Measurements from ENCODE around the gene SLC66A1. TPM values are rescaled to one million over a fixed set of nuclear protein-coding genes. Genes with fewer than 3 reads are reported as not detected.
A peak's percentile ranks its signal among the peaks of the same experiment; 100 is the strongest.

SLC66A1 gene
- total and polyA plus RNA-seq, 5 donors from 2014 or later, result 3.2 to 8.7 (median 5.2) TPM

DNA sequence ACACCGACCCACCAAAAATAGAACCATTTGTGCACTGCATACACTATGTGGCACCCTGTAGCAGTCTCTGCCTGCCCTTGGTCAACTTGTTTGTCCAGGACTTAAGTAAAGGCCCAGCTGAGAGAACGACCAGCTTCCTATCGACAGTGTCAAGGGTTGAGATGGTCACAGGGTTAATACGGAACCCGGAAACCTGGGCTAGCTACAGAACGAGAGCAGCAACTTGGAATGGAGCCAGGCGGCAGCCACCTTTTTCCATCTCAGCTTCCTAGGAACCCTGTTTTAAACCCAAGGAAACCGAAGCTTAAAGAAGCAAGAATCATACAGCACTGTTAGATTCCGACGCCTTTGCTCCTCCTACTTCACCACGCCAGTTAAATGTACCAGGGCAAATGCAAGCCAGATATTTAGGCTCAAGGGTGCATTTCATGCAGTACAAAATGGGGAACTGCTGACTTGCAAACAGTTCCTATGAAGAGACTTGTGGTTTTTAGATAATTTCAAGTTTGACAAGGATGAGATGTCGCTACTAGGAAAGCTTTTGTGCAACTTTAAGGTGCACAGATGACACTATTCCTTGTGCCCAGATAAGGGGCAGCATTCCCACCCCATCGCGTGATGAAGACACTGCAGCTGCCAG lies 35.5 kb downstream of the SLC66A1 start:
- H3K36me3 Mint-ChIP-seq, result peaks cover 20% of the 10 kb centered on the region
- H3K27me3 Mint-ChIP-seq, result no peaks in the 10 kb centered on the region
- DNase-seq (no peak), ATAC-seq (ENCODE audit: low read depth in 2 of 2) (no peak)
- Histone ChIP-seq H3K4me3 (ENCODE audit: low read depth, low read length) (no peak overlapping the region), H3K9me3 (ENCODE audit: control insufficient read depth in 2 of 2, low read length in 2 of 2) (no peaks in the 10 kb centered on the region), H3K36me3 (ENCODE audit: control insufficient read depth, insufficient read depth, low read length) (peaks cover 80% of the 10 kb centered on the region), H3K4me1 (ENCODE audit: control insufficient read depth, insufficient read depth, low read length, poor library complexity, severe bottlenecking) (no peaks in the 10 kb centered on the region), H3K27me3 (ENCODE audit: control insufficient read depth, insufficient read depth, low read length) (no peaks in the 10 kb centered on the region), H3K27ac (ENCODE audit: insufficient read depth, low read length, poor library complexity, severe bottlenecking) (no peak overlapping the region)
- H3K27ac Mint-ChIP-seq, result peak overlapping the region in 1 of 3 donors; percentile 48
- no peak overlapping the region for H3K4me3 Mint-ChIP-seq
- peaks cover 0 to 2% (median 0%) of the 10 kb centered on the region in 4 donors for H3K4me1 Mint-ChIP-seq
- no peaks in the 10 kb centered on the region for H3K9me3 Mint-ChIP-seq

DNA sequence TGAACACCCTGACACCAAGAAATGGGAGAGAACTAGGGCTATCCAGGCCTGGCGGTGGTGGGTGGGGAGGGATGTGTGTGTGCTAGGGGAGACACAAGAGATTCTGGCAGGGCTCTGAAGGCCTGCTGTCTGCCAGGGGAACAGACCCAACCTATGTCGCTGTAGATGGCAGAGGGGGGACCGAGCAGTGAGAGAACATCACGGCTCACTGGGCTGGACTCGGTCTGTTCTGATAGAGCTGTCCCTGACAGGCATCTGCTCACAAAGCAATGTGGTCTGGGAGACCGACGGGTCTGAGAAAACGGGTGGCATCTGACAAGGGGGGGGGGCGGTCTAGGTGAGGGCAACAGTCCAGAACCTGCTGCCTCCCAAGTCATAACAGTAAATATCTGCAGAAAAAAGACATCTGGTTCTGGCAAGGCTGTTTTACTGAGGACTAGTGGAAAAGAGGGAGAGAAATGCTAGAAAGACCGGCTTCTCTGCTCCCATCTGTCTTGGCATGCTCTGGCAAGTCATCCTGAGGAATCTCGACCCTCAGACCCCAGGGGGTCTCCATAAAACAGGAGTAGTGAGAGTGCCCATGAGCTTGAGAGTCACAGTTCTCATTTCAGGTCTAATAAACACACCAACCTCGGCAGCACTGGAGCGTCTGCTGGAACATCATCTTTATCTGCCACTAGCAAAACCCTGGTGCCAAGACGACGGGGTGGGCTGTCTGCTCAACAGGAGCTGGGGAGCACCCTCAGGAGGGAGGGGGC lies 36.5 kb downstream of the SLC66A1 start:
- Histone ChIP-seq H3K4me3 (ENCODE audit: low read depth, low read length) (no peak overlapping the region), H3K9me3 (ENCODE audit: control insufficient read depth in 2 of 2, low read length in 2 of 2) (no peaks in the 10 kb centered on the region), H3K4me1 (ENCODE audit: control insufficient read depth, insufficient read depth, low read length, poor library complexity, severe bottlenecking) (no peaks in the 10 kb centered on the region), H3K27ac (ENCODE audit: insufficient read depth, low read length, poor library complexity, severe bottlenecking) (no peak overlapping the region), H3K27me3 (ENCODE audit: control insufficient read depth, insufficient read depth, low read length) (no peaks in the 10 kb centered on the region), H3K36me3 (ENCODE audit: control insufficient read depth, insufficient read depth, low read length) (peaks cover 82% of the 10 kb centered on the region)
- H3K9me3 Mint-ChIP-seq, result no peaks in the 10 kb centered on the region
- no peak overlapping the region for H3K4me3 Mint-ChIP-seq
- peaks cover 21% of the 10 kb centered on the region for H3K36me3 Mint-ChIP-seq
- H3K27me3 Mint-ChIP-seq, result no peaks in the 10 kb centered on the region
- no peak for ATAC-seq (ENCODE audit: low read depth in 2 of 2)
- DNase-seq, result no peak
- H3K4me1 Mint-ChIP-seq, result peaks cover 0 to 2% (median 0%) of the 10 kb centered on the region in 4 donors
- peak overlapping the region in 1 of 3 donors; percentile 51 for H3K27ac Mint-ChIP-seq

DNA sequence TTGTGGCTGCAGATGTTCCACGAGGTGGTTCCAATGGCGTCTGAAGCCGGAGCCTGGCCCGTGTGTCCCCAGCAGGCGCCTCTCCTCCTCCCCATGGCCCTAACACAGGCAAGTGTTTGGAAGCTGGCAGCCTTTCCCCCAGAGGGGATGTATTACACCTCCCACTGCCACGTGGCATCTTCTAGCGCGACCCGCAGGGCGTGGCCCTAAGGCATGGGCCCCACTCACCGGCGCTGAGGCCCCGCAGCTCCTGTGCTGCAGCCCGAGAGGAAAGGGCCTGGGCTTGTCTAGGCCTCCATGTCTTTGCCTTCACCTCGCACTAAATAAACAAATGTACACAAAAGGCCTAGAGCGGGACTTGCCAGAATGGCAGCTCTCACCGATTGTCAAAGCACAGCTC lies 37.9 kb downstream of the SLC66A1 start:
- Mint-ChIP-seq H3K36me3 (peaks cover 21% of the 10 kb centered on the region), H3K27ac (peak overlapping the region in 1 of 3 donors; percentile 26)

DNA sequence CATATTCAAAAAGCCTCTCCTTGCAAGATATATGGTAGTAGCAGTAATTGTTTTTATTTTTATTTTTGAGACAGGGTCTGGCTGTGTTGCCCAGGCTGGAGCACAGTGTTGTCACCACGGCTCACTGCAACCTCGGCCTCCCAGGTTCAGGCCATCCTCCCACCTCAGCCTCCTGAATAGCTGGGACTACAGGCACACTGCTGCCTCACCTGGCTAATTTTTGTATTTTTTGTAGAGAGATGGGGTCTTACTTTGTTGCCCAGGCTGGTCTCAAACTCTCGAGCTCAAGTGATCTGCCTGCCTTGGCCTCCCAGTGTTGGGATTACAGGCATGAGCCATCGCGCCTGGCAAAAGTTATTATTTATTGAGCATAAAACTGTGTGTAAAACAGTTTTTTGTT lies 38.4 kb downstream of the SLC66A1 start:
- Mint-ChIP-seq H3K27me3 (no peaks in the 10 kb centered on the region), H3K4me1 (peaks cover 0 to 5% (median 1%) of the 10 kb centered on the region in 4 donors), H3K36me3 (peaks cover 25% of the 10 kb centered on the region), H3K4me3 (no peak overlapping the region), H3K27ac (peak overlapping the region in 1 of 3 donors; percentile 26), H3K9me3 (no peaks in the 10 kb centered on the region)
- Histone ChIP-seq H3K9me3 (ENCODE audit: control insufficient read depth in 2 of 2, low read length in 2 of 2) (no peaks in the 10 kb centered on the region), H3K36me3 (ENCODE audit: control insufficient read depth, insufficient read depth, low read length) (peaks cover 82% of the 10 kb centered on the region), H3K27me3 (ENCODE audit: control insufficient read depth, insufficient read depth, low read length) (no peaks in the 10 kb centered on the region), H3K4me3 (ENCODE audit: low read depth, low read length) (no peak overlapping the region), H3K4me1 (ENCODE audit: control insufficient read depth, insufficient read depth, low read length, poor library complexity, severe bottlenecking) (no peaks in the 10 kb centered on the region), H3K27ac (ENCODE audit: insufficient read depth, low read length, poor library complexity, severe bottlenecking) (no peak overlapping the region)
- DNase-seq, result no peak
- ATAC-seq (ENCODE audit: low read depth in 2 of 2), result no peak

More for the DNA sequence above, 37.9 kb downstream of the SLC66A1 start:
- no peak for DNase-seq
- H3K36me3 ChIP-seq (ENCODE audit: control insufficient read depth, insufficient read depth, low read length), result peaks cover 82% of the 10 kb centered on the region
- no peak overlapping the region for H3K4me3 ChIP-seq (ENCODE audit: low read depth, low read length)
- H3K4me1 ChIP-seq (ENCODE audit: control insufficient read depth, insufficient read depth, low read length, poor library complexity, severe bottlenecking), result no peaks in the 10 kb centered on the region
- no peak overlapping the region for H3K4me3 Mint-ChIP-seq
- no peaks in the 10 kb centered on the region for H3K9me3 Mint-ChIP-seq
- H3K4me1 Mint-ChIP-seq, result peaks cover 0 to 5% (median 1%) of the 10 kb centered on the region in 4 donors
- no peak for ATAC-seq (ENCODE audit: low read depth in 2 of 2)
- H3K27me3 ChIP-seq (ENCODE audit: control insufficient read depth, insufficient read depth, low read length), result no peaks in the 10 kb centered on the region
- no peak overlapping the region for H3K27ac ChIP-seq (ENCODE audit: insufficient read depth, low read length, poor library complexity, severe bottlenecking)
- no peaks in the 10 kb centered on the region for H3K9me3 ChIP-seq (ENCODE audit: control insufficient read depth in 2 of 2, low read length in 2 of 2)
- no peaks in the 10 kb centered on the region for H3K27me3 Mint-ChIP-seq

DNA sequence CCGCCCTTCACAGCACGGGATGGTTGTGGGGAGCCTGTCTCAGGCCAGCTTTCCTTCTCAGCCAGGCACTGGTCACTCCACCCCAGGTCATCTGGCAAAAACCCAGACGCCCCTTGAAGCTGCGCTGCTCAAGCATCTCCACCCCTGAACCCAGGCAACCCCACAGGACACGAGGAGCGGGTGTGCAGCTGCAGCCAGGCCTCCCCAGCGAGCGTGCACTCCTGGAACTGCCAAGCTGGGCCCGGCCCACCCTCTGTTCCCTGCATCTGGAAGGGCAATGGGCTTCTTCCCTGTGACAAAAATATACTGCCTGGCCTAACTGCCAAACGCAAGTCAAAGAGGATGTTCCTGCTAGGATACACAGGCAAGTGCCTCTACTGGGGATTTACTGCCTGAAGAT lies 39.7 kb downstream of the SLC66A1 start:
- H3K27me3 ChIP-seq (ENCODE audit: control insufficient read depth, insufficient read depth, low read length), result no peaks in the 10 kb centered on the region
- H3K4me1 ChIP-seq (ENCODE audit: control insufficient read depth, insufficient read depth, low read length, poor library complexity, severe bottlenecking), result no peaks in the 10 kb centered on the region
- H3K9me3 Mint-ChIP-seq, result no peaks in the 10 kb centered on the region
- no peak for ATAC-seq (ENCODE audit: low read depth in 2 of 2)
- H3K27me3 Mint-ChIP-seq, result no peaks in the 10 kb centered on the region
- H3K4me3 Mint-ChIP-seq, result no peak overlapping the region
- H3K27ac Mint-ChIP-seq, result peak overlapping the region in 1 of 3 donors; percentile 38
- H3K9me3 ChIP-seq (ENCODE audit: control insufficient read depth in 2 of 2, low read length in 2 of 2), result no peaks in the 10 kb centered on the region
- no peak overlapping the region for H3K27ac ChIP-seq (ENCODE audit: insufficient read depth, low read length, poor library complexity, severe bottlenecking)
- H3K36me3 Mint-ChIP-seq, result peaks cover 25% of the 10 kb centered on the region
- DNase-seq, result no peak
- H3K36me3 ChIP-seq (ENCODE audit: control insufficient read depth, insufficient read depth, low read length), result peaks cover 88% of the 10 kb centered on the region
- H3K4me1 Mint-ChIP-seq, result peaks cover 0 to 5% (median 1%) of the 10 kb centered on the region in 4 donors
- no peak overlapping the region for H3K4me3 ChIP-seq (ENCODE audit: low read depth, low read length)

DNA sequence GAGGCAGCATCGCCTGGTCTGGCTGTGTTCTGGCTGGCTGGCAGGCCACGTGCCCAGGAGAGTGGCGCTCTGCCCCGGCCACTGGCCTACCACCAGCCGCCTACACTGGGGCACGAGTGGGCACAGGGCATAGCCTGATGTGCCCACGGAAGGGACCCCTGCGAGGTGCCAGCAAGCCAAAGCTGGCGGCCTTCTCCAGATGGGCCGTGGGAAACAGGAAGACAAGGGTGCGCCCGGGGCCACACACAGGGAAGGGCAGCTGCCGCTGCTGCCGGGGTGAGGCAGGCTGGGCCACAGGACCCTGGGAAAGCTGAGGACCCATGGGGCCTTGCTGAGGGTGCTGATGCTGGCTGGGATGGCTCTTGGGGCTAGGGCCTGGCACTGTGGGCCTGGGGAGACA lies 40.7 kb downstream of the SLC66A1 start:
- no peak for ATAC-seq (ENCODE audit: low read depth in 2 of 2)
- no peak for DNase-seq
- H3K27ac Mint-ChIP-seq, result peak overlapping the region in 1 of 3 donors; percentile 62
- Histone ChIP-seq H3K9me3 (ENCODE audit: control insufficient read depth in 2 of 2, low read length in 2 of 2) (no peaks in the 10 kb centered on the region), H3K4me3 (ENCODE audit: low read depth, low read length) (no peak overlapping the region), H3K4me1 (ENCODE audit: control insufficient read depth, insufficient read depth, low read length, poor library complexity, severe bottlenecking) (no peaks in the 10 kb centered on the region), H3K27me3 (ENCODE audit: control insufficient read depth, insufficient read depth, low read length) (no peaks in the 10 kb centered on the region), H3K27ac (ENCODE audit: insufficient read depth, low read length, poor library complexity, severe bottlenecking) (no peak overlapping the region), H3K36me3 (ENCODE audit: control insufficient read depth, insufficient read depth, low read length) (peaks cover 86% of the 10 kb centered on the region)
- H3K4me1 Mint-ChIP-seq, result peaks cover 0 to 5% (median 1%) of the 10 kb centered on the region in 4 donors
- H3K4me3 Mint-ChIP-seq, result no peak overlapping the region
- H3K36me3 Mint-ChIP-seq, result peaks cover 33% of the 10 kb centered on the region
- no peaks in the 10 kb centered on the region for H3K27me3 Mint-ChIP-seq
- no peaks in the 10 kb centered on the region for H3K9me3 Mint-ChIP-seq

DNA sequence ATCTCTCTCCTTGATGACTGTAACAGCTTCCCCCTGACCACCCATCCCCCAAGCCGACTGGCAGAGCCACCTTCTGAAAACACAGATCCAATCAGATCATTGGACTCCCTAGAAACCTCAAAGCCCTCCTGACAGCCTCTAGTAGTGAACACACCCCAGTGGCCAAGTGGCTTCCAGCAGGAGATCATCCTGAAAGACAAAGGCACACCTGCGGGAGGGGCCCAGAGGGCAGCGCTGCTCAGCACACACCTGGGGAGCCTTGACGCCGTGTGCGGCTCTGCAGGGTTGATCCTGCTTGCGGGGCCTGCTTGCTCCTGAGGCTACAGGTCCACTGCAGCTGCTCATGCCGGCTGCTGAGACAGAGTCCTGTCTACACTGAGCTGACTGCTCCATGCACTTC lies 41.5 kb downstream of the SLC66A1 start:
- Mint-ChIP-seq H3K36me3 (peaks cover 33% of the 10 kb centered on the region), H3K27ac (peak overlapping the region in 1 of 3 donors; percentile 35)
- H3K36me3 ChIP-seq (ENCODE audit: control insufficient read depth, insufficient read depth, low read length), result peaks cover 79% of the 10 kb centered on the region

More for the DNA sequence above, 41.5 kb downstream of the SLC66A1 start:
- Histone ChIP-seq H3K27me3 (ENCODE audit: control insufficient read depth, insufficient read depth, low read length) (no peaks in the 10 kb centered on the region), H3K27ac (ENCODE audit: insufficient read depth, low read length, poor library complexity, severe bottlenecking) (no peak overlapping the region), H3K4me1 (ENCODE audit: control insufficient read depth, insufficient read depth, low read length, poor library complexity, severe bottlenecking) (no peaks in the 10 kb centered on the region), H3K9me3 (ENCODE audit: control insufficient read depth in 2 of 2, low read length in 2 of 2) (no peaks in the 10 kb centered on the region), H3K4me3 (ENCODE audit: low read depth, low read length) (no peak overlapping the region)
- ATAC-seq (ENCODE audit: low read depth in 2 of 2) (no peak), DNase-seq (no peak)
- peaks cover 0 to 5% (median 2%) of the 10 kb centered on the region in 4 donors for H3K4me1 Mint-ChIP-seq
- H3K4me3 Mint-ChIP-seq, result no peak overlapping the region
- no peaks in the 10 kb centered on the region for H3K9me3 Mint-ChIP-seq
- H3K27me3 Mint-ChIP-seq, result no peaks in the 10 kb centered on the region
